GM19043 (cell line): ENCODE data around the gene HOXB3.

Source experiments
- ATAC-seq: cut with Tn5 transposase; IDR thresholded peaks from one replicate; pipeline ENCODE4 v1.9.1; 2021; ENCODE audit warnings: low read depth; ENCODE audit not compliant: unreplicated experiment

Gene HOXB3

DNA sequence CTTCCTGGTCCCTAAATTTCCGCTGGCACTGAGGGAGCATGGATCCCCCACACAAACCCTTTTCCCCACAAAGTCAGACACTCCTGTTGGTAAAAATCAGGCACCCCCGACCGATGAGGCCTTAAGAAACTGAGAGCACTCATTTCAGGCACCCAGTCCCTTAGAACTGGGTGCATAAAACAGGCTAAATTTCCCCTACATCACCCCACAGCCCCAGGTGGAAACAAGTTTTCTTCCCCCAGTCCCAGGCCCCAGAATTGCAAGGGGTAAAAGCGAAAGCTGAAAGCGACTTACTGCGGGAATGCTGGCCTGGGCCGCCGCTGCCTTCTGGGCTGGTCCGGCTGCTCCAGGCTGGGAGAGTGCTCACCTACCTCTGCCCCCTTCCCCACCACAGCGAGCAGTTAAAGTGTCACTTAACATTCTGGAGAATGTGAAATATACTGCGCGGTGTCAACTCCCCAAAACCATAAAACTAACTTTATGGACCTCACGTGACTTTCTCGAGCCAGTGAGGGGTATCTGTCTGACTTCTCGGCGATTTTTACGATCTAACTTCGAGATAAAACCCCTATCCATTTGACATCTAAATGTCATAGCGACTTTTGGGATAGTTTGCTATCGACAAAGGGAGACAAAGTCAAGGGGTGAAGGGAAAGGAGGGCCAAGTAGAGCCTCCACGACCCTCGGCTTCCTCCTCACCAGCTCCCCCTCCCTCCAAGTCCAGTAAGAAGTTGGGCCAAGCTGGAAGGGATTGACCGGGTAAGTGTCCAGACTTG lies at the start of gene HOXB3:
TSS of gene HOXB3 (minus strand) at position 411 of the 776 bp plus-strand sequence. CDS start 37,767 bp downstream, outside the sequence.
- no peak for ATAC-seq

DNA sequence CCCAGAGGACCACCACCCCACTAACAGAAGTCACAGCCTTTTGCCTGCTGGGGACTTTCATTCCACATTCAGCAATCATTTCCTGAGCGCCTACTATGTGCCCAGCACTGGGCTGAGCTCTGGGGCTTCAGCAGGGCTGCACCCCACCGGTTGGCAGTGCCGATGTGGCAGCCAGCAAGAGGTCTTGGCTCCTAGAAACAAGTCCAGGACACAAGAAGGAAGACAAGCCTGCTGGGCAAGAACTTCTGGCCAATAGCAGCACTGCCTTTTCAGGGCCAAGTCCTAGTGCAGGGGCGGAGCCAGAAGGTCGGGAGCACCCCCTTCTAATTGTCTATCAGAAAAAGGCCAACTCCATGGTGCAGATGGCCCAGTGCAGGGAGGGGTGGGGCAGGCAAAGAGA lies 49.1 kb upstream of the HOXB3 start:
- ATAC-seq, result no peak

DNA sequence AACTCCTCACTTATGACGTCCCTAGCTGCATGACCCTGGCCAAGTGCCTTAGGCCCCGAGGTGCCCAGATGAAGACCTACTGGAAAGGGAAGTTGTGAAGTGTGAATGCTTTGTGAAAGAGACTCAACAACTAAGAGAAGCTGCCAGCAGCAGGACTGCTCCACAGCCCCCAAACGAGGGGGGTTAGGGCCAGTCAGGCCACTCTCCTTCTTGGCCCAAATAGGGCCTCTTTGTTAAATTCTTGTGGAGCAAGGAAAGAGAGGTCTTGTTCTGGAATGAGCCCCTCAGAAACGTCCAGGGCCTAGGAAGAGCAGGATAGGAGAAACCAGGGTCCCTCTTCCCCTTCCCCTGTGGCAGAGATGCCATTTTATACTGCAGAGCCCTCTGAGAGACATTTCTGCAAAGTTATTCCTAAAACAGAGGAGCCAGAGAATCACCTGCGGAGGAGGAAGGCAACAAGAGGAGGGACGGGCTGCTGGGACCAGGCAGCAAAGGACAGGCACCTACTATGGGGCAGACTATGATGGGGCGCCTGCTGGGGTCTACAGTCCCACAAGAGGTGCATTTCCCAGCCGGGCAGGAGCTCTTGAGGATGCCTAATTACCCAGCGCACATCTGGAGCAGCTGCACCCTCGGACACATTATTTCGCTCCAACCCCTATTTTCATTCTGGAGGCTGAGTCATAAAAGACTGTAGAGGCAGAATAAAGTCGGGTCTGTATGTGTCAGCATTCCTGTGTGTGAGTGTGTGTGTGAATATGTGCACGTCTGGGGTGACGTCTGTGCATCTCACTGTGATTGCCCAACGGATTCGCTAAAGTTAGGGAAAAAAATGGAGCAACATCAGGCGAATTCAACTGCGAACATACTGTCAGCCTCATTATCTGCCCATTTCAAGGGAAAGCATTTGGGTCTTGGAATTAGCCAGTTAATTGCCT lies 47.6 kb upstream of the HOXB3 start:
- ATAC-seq, result no peak

DNA sequence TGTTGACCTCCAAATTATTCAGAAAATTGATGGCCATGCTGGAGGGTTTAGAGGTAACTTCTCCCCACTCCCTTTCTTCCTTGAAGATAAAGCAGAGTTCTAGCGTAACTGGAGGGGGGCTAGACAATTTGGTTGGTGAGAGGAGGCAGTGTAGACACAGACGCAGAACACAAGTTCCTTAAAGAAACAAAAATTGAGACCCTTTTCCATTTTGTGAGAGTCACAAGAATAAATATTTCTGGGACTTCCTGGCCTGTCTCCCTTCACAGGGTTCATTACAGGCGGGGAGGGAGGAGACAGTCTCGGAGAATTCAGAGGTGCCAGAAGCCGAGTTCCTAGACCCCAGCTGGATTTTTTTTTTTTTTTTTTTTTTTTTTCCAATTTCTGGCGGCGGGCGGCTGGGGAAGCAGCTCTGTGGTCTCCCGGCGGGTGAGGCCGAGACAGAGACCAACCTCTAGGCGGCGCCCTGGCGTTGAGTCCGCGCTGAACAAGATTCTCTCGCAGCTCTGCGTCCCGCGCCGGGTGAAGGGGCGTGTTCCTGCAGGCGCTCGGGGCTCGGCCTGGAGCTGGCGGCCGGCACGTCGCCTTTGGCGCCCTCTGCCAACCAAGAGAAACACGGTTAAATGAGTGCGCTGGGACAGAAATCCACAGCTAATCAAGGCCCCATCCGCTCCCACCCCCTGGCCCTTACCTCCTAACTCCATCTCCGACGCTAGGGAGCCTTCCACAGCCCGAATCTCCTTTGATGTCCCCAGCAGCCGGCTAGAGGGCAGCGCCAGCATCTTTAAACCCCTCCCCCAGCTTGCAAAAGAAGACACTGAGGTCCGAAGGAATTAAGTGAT lies 46.4 kb upstream of the HOXB3 start:
- ATAC-seq, result no peak

DNA sequence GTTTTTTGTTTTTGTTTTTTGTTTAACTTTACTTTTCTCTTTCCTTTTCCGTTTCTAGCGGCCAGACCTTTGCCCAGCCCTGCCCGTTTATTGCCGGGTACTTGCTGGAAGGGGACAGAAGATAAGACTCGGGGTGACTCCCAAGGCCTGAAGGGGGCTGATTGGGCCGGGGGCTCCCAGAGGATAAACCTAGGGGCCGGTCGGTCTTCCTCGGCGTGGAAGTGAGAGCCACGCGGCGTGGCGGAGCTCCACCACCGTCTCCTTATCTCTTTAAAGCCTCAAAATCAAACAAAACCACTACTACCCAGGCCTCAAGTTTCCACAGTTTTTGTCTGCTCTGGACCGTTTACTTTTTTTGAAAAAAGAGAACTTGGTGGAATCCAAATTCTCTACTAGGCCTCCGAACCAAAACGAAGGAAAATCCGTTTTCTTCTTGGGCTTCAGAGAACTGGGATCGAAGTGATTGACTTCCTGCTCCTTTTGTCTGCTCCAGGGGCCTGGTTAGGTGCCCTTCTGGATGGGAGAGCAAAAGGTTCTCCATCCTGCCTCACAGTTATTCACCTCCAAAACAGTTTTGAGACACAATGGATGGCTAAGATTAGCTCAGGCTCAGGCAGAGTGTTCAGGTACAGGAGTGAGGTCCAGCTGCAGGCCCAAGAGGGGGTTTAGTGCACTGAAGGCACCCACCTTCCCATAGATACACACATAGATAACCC lies 44.6 kb upstream of the HOXB3 start:
- ATAC-seq, result no peak

DNA sequence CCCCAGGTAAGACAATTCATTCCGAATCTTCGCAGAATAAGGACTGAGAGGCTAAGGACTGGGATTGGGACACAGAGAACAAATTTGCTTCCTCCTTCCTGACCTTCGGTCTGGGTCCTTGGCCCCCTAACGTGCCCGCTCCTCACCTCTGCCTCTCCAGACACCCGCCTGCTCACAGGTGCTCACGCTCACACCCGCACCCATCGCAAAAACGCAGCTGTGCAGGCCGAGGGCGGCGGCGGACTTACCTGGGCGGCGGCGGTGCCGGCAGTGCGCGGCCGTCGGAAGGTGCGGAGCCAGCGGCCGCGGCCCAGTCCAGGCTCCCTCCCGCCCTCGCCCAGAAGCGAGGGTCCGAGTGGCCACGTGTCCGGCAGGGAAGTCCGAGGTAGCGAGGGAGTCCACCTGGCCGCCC lies 43.2 kb upstream of the HOXB3 start:
- no peak for ATAC-seq

DNA sequence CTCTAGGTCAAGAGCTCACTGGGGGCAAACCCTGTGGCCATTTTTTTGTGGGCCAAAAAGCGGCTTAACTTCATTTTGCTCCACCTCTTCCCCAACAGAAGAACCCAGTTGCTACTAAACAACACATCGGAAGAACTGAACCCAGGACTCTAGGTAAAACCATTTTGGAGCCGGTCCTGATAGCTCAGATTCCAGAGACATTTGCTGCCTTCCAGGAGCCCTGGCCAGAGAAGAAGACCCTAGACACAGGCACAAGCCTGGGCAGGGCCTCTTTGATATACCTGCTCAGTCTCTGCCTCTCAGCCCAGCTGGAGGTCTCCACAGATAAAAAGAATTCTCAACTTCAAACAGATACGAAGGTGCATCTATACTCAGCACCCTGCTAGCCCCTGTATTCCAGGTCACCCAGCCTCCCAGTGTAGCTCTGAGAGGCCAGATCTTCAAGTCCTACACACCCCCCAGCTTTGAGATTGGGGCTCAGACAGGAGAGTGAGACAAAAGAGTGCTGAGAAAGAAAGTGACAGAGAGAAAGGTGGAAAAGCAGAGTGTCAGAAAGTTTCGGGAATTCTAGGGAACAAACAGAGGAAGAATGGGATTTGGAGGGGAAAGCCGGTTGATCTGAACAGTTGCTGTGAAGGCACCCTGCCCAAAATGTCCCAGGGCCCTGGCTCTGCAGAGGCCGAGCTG lies 42.7 kb upstream of the HOXB3 start:
- no peak for ATAC-seq

DNA sequence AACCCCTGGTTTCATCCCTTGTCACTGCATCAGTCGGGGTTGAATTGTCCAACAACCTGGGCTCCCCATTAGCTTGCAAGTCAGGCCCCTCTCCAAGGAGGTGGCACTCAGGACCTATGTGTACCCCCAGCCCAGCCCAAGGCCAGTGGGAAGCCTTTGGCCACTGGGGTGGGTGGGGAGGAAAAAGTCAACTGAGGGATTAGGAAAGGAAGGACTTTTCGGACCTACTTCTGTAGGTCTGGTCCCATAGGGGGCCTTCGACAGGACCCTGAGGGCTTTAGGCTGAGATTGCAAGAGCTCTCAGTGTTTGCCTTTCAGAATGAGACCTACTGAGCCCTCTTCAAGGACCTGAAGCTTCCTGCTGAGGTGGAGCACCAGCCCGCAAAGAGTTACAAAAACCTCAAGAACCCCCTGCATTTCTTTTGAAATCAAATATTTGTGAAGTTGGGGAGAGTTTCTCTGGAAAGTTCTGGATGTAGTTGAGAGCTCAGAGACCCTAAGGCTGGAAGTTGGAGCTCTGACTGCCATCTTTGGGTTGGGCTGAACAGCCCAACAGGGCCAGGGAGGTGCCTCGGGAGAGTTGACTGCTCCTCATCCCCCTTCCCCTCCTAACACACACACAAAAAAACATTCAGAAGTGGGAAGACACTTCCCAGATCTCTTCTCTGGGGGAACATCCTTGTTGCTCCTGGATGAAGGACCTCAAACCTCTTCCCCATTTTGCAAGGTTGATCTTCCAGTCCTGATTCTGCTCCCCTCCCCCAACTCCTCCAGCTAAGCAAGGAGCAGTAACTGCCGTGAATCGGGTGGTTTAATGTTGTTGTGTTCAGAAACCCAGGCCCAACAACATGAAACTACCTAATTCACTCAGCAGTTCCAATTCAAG lies 41.9 kb upstream of the HOXB3 start:
- no peak for ATAC-seq

DNA sequence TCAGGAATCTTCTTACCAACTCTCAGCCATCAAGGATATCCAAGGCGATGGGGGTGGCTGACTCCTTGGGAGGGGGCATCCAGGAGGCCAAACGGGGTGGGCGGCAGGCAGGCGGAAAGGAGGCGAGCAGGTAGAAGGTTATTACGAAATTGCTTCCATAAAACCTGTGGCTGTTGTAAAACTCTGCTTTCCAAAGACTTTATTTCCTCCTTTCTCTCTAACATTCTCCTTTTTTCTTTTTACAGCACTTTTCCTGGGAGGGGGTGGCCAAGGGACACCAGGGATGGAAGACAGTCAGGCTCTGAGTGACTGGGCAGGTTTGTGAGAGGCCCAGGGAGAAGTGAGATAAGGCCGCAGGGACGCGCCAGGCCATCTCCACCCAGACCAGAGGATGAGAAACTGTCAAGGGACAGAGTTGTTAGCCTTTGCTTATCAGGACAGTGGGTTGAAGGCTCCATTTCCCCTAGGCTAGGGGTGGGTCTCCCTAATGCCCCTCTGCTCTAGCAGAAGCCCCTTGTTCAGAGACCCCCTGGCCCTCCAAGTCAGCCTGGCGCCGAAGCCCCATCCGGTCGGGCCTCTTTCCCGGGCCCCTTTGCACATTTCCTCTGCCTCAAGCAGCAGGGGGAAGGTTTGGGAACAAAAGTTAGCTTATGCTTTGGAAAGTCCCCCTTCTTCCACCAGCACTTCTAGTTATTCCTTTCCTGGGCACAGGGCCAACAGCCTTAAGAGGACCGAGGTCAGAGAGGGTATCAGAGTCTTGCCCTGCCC lies 41.1 kb upstream of the HOXB3 start:
- ATAC-seq, result no peak

DNA sequence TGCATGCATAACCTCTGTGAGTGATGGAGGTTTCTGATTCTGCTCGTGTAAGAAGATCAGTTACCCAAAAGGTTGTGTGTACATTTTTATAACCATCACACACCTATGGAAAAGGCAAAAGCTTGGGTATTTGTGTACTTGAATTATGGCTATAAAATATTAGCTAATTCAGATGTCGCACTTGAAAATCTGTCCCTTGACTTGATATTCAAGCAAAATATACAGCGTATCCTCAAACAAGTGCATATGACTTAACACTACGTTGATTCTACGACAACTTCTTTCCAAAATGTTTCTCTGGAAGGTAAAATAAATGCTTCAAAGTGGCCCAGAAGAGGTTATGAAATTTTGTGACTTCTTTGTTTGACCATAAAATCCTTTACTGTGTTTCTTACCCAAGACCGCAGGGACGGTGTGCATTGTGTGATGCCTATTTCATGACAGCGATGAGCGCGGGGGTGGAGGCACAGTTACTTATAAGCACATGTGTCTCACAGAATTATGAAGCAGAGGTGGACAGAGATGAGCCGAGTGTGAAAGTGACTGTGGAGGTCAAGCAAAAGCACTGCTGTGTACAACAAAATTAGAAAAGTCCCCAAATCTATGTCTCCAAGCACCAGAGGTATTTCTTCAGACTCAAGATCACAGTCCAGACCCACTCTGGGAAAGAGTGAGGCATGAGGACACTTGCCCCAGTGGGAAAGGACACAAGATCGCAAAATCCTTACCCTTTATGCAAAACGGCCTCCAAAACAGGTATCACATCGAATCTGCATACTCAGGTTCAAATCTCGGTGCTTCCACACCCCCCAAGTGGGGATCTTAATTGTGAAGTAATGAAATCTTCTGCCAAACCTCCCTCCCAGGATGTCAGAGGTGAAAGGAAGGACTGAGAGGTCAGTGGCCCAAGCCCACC lies 40.2 kb upstream of the HOXB3 start:
- no peak for ATAC-seq

DNA sequence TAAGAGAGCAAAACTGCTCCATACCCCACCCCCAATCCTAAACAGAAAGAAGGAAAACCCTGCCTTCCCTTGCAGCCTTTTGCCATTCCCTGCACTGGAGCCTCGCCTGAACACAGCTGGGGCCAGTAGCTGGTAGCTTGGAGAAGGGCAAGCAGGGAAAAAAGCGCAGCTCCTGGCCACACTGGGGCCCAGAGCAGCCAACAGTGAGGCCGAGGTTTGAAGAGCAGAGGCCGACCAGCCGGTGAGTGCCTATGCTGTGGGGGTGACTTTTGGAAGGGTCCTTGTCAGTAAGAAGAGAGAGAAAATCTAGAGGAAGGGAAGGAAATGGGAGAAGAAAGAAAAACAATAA lies 39.3 kb upstream of the HOXB3 start:
- ATAC-seq, result no peak

DNA sequence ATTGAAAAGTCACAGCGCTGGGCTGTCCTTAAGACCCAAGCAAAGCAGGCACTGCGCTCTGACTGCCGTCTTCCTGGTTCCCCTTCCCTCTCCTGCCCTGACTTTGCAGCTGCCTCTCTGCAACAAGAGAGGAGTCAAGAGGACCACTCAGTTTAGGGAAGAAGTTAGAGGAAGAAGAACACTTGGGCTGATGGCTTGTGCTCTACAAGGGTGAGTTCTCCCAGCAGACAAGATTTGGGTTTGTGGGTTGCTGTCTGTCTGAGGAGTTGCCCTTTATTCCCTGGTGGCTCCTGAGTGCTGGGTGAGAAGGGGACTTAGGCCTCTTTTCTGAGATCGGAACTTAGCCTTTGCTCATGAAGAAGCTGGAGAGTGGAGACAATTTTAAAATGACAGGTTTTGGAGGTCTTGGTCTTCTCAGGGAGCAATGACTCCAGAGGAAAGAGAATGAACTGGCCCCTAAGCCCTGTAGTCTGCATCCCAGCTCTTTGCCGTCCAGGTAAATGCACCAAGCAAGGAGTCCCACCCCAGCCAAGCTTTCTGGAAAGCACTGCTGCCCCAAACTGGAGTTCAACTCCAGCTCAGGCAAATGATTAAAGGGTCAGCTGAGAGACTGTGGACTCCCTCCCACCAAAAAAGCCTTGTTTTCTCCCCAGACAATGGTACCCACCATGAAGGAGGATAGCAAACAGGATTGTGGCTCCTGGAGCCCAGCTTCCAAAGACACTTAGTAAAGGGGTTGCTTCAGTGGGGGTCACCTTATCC lies 38.8 kb upstream of the HOXB3 start:
- no peak for ATAC-seq

DNA sequence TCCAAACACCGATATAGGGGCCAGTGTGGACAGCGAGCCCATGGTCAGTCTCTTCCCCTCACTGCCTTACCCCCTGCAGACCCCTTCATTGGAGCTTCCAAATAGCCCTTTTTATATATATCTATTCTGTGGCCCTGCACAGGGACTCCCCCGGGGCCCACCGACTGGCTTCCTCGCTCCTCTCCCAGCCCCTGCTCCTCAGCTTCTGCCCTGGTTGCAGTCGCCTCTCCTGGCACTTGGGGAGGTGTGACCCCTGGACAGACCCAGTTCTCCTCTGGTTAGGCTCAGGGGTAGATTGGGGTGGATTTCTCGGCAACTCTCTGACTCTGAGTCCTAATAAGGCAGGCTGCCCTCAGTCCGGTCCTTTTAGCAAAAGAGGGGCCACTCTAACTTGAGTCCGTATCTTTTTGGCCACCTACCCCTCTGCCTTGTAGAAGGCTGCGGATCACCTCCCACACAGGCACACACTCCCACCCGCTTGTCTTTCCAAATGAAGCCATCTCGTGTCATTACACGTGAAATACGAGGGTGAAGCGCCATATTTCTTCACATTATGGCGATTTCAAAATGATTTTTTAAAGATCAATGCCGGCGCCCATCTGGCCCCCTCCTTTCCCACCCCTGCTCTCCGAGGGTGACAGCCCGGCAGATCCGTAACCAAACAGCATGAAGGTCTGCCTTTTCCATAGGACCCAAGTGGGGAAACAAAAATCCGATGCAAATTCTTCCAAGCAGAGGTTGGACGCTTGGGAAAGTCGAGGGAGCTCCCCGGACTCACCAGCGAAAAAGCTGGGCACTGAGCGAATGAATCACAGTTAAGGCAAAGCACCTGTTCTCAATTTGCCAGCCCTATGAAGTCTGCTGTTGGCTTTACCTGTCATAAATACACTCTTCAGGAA lies 37.8 kb upstream of the HOXB3 start:
- ATAC-seq, result no peak

DNA sequence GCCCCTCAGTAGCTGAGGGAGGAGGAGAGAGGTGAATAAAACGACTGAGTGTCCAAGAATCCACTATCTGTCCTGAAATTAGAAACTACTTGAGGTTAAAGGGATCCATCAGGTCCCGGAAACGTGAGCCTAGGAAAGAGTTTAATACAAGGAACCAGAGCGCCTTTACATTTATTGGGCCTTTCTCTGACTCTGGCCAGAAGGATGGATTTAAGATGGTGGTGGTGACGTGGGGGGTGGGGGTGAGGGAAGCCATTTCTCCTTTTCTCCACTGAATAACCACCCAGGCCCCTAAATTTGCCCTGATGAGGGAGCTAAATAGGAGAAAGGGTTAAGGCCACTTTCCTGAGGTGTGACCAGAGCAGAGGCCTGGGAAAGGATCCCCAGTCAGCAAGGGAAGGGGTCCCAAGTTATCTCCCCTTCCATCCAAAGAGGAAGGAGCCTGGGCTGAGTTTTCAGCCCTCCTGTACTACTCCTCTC lies 37.1 kb upstream of the HOXB3 start:
- no peak for ATAC-seq
